ENCODE data around the gene CNKSR1.
A peak's percentile ranks its signal among the peaks of the same experiment; 100 is the strongest.

The CNKSR1 gene

DNA sequence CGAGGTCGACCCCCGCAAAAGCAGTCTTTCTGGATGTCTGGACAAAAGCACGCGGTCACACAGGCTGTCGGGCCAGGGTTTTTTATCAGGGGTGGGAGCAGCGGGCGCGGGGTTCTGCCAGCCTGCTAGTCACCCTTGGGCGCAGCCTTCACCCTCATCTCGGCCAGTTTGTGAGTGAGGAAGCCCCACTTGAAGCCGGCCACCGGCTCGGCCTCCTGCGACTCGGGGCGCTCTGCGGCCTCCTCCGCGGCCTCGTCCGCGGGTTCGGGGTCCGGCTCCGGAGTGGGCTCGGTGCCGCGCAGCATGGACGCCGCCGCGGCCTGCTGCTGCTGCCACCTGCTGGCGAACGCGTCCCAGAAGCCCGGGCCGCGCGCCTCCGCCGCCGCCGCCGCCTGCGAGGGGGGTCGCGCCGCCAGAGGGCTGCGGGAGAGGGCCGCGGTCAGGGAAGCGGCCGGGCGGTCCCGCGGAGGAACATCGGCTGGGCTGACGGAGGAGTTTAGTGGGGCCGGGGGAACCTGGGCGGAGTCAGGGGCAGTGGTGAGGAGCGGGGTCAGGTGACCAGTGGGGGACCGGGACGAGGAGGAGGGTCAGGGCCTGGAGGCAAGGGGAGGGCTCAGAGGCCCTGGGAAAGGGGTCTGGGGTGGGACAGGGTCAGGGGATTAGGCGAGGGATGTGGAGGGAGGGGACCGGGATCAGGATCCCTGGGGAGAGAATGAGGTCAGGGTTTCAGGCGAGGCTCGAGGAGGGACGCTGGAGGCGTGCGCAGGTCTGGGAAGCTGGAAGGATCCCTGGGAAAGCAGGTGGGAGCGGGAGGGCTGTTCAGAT lies 13.0 kb upstream of the CNKSR1 start:
- peak overlapping the region; percentile 91 for H3K4me2 ChIP-seq (ENCODE audit: low read length)
- H3K4me1 ChIP-seq (ENCODE audit: low read length) = peaks cover 12% of the 10 kb centered on the region
- H2AFZ ChIP-seq (ENCODE audit: low read depth, low read length) = peak overlapping the region; percentile 97
- H3K4me3 ChIP-seq (ENCODE audit: low read length) = peak overlapping the region; percentile 85
- H3K27me3 ChIP-seq (ENCODE audit: low read depth, low read length) = no peaks in the 10 kb centered on the region
- peak overlapping the region; percentile 72 for H3K9ac ChIP-seq (ENCODE audit: low read length)
- H3K9me3 ChIP-seq (ENCODE audit: insufficient read depth, low read length) = no peaks in the 10 kb centered on the region
- H3K36me3 ChIP-seq (replicated peaks; ENCODE audit: low read depth, low read length) = no peaks in the 10 kb centered on the region
- TF ChIP-seq CTCF (IDR thresholded peaks at IDR 0.05; ENCODE audit: low read depth, low read length) = peak; percentile 49
- no peak for TF ChIP-seq EZH2phosphoT487 (IDR thresholded peaks at IDR 0.05; ENCODE audit: low read depth)
- H3K79me2 ChIP-seq (ENCODE audit: low read length) = no peaks in the 10 kb centered on the region
- no peaks in the 10 kb centered on the region for H4K20me1 ChIP-seq (ENCODE audit: insufficient read depth, low read length)
- no peak overlapping the region for H3K27ac ChIP-seq (ENCODE audit: low read length)

DNA sequence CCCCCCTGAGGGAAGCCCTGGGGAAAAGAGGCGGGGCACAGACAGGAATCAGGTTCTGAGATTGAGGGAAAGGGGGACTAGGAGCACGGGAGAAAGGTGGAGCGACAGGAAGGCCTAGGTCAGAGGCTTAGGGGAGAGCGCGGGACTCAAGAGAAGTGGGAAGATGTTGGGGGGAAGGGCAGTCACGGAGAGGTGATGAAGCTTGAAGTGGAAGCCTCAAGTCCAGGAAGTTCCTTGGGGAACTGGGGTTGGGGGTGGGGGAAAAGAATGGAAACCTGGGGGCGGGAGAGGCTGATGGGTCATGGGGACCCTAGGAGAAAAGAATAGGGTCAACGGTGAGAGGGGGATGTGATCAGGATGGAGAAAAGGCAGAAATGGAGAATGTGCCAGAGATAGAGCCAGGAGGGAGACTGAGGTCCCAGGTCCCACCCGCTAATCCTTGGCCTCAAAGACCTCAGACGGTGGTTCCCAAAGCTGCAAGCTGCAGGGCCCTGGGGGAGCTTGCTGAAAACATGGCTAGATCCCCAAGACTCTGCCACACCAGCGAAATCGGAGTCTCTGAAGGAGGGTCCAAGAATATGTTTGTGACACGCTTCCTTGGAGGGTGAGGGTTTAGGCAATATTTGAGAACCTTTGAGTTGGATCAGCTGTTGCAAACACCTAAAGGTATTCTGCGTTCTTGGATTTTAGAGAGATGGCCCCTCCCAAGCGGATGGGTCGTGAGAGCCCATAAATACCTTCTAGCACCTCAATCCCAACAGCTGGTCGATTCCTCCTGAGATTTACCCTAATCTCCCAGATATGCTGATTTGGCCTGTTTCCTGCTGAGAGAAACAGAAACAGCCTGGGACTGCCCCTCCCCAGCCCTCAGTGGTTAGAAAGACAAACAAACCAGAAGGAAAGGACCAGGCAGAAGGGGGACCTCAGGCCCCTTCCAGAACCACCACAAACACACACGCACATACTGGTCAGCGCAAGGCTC lies 12.1 kb upstream of the CNKSR1 start:
- TF ChIP-seq CTCF (IDR thresholded peaks at IDR 0.05; ENCODE audit: low read depth, low read length) (no peak), EZH2phosphoT487 (IDR thresholded peaks at IDR 0.05; ENCODE audit: low read depth) (no peak)
- Histone ChIP-seq H3K4me3 (ENCODE audit: low read length) (peak overlapping the region; percentile 85), H3K4me2 (ENCODE audit: low read length) (peak overlapping the region; percentile 91)

DNA sequence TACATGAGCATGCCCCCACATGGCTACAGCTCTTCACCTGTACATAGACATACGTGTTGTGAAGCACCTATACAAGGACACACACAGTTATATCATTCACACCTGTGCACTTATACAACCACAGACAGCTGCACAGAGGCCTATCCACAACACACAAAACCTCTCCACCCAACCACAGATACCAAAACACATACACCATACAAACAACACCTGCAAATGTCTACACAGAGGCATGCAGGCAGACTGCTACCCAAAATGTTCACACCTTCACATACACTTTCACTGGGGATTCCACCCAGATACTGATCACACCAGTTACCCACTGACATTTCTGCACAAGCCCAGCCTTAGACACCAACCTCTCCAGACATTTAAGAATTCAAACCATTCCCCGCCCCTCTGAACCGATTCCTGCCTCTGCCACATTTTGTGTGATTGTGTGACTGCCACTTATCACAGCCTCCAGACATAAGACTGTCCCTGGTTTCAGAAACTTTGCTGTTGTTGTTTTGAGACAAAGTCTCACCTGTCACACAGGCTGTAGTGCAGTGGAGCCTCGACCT lies 10.5 kb upstream of the CNKSR1 start:
- TF ChIP-seq EZH2phosphoT487 (IDR thresholded peaks at IDR 0.05; ENCODE audit: low read depth) (no peak), CTCF (IDR thresholded peaks at IDR 0.05; ENCODE audit: low read depth, low read length) (no peak)
- peaks cover 21% of the 10 kb centered on the region for H3K4me1 ChIP-seq (ENCODE audit: low read length)

More for the DNA sequence above, 12.1 kb upstream of the CNKSR1 start:
- H4K20me1 ChIP-seq (ENCODE audit: insufficient read depth, low read length) = no peaks in the 10 kb centered on the region
- peaks cover 4% of the 10 kb centered on the region for H3K79me2 ChIP-seq (ENCODE audit: low read length)
- peaks cover 15% of the 10 kb centered on the region for H3K4me1 ChIP-seq (ENCODE audit: low read length)
- H2AFZ ChIP-seq (ENCODE audit: low read depth, low read length) = peak overlapping the region; percentile 97
- peak overlapping the region; percentile 72; the same call in 1 of the 2 replicates for H3K9ac ChIP-seq (ENCODE audit: low read length)
- H3K36me3 ChIP-seq (replicated peaks; ENCODE audit: low read depth, low read length) = no peaks in the 10 kb centered on the region
- no peak overlapping the region for H3K27ac ChIP-seq (ENCODE audit: low read length)
- no peaks in the 10 kb centered on the region for H3K27me3 ChIP-seq (ENCODE audit: low read depth, low read length)
- H3K9me3 ChIP-seq (ENCODE audit: insufficient read depth, low read length) = no peaks in the 10 kb centered on the region

More for the DNA sequence above, 10.5 kb upstream of the CNKSR1 start:
- Histone ChIP-seq H3K4me2 (ENCODE audit: low read length) (no peak overlapping the region), H4K20me1 (ENCODE audit: insufficient read depth, low read length) (no peaks in the 10 kb centered on the region), H3K36me3 (replicated peaks; ENCODE audit: low read depth, low read length) (no peaks in the 10 kb centered on the region), H3K27ac (ENCODE audit: low read length) (no peak overlapping the region), H3K79me2 (ENCODE audit: low read length) (peaks cover 18% of the 10 kb centered on the region), H3K27me3 (ENCODE audit: low read depth, low read length) (no peaks in the 10 kb centered on the region), H2AFZ (ENCODE audit: low read depth, low read length) (no peak overlapping the region), H3K9ac (ENCODE audit: low read length) (no peak overlapping the region), H3K4me3 (ENCODE audit: low read length) (no peak overlapping the region), H3K9me3 (ENCODE audit: insufficient read depth, low read length) (no peaks in the 10 kb centered on the region)

All from OCI-LY3 (cell line).